CD14-positive monocyte (primary cell): ENCODE measurements around the gene EEF1AKMT1. TPM values are rescaled to one million over a fixed set of nuclear protein-coding genes. Genes with fewer than 3 reads are reported as not detected.

Source experiments
- DNase-seq, 3 donors: peaks; one replicate each; pipeline ENCODE4 v3.0.0-alpha.2; 2011 to 2022
- H2AFZ ChIP-seq: 2 replicates; pipeline ENCODE4 v1.6.0; 2012; ENCODE audit warnings: mild to moderate bottlenecking, low read depth, low read length, inconsistent platforms; ENCODE audit not compliant: insufficient read depth, poor library complexity, severe bottlenecking
- H3K27ac ChIP-seq, 2 donors: 1 replicate in 1 of 2; 2 replicates in 1 of 2; pipeline ENCODE4 v1.5.1; 2012 to 2013; ENCODE audit warnings: low read length in 2 of 2, control low read depth in 1 of 2, inconsistent platforms in 1 of 2, low read depth in 1 of 2, mild to moderate bottlenecking in 1 of 2
- H3K27me3 ChIP-seq, 2 donors: one replicate each; pipeline versions ENCODE4 v1.6.0 to v1.6.1; 2011 to 2013; ENCODE audit warnings: low read length in 2 of 2; ENCODE audit not compliant: control insufficient read depth in 2 of 2, insufficient read depth in 2 of 2
- H3K36me3 ChIP-seq, 2 donors: replicated peaks in 1 of 2; 1 replicate in 1 of 2; 2 replicates in 1 of 2; pipeline versions ENCODE4 v1.5.1 to v1.6.1; 2012 to 2013; ENCODE audit warnings: low read length in 2 of 2, control low read depth in 1 of 2, inconsistent platforms in 1 of 2, mild to moderate bottlenecking in 1 of 2; ENCODE audit not compliant: insufficient read depth in 2 of 2, control insufficient read depth in 1 of 2
- H3K4me1 ChIP-seq, 2 donors: 1 replicate in 1 of 2; 2 replicates in 1 of 2; pipeline versions ENCODE4 v1.5.1 to v1.6.1; 2012 to 2013; ENCODE audit warnings: low read length in 2 of 2, control low read depth in 1 of 2, inconsistent platforms in 1 of 2, mild to moderate bottlenecking in 1 of 2, moderate library complexity in 1 of 2; ENCODE audit not compliant: insufficient read depth in 2 of 2, control insufficient read depth in 1 of 2
- H3K4me2 ChIP-seq: replicated peaks from 2 replicates; pipeline ENCODE3; 2012; ENCODE audit warnings: low read length, moderate library complexity, mild to moderate bottlenecking; ENCODE audit not compliant: poor library complexity, severe bottlenecking; ENCODE audit errors: extremely low read depth
- H3K4me3 ChIP-seq, 3 experiments: fragments of 200-600 bp in 1 of 3; sonication (generic) in 1 of 3; replicated peaks in 1 of 3; 1 replicate in 2 of 3; 2 replicates in 1 of 3; pipeline ENCODE4 v1.5.1; 2011 to 2013; ENCODE audit warnings: low read length in 3 of 3, mild to moderate bottlenecking in 3 of 3, control low read depth in 2 of 3, low read depth in 2 of 3, inconsistent platforms in 1 of 3, moderate library complexity in 1 of 3
- H3K79me2 ChIP-seq: 2 replicates; pipeline ENCODE4 v1.6.0; 2012; ENCODE audit warnings: mild to moderate bottlenecking, control low read depth, inconsistent platforms, low read length, moderate library complexity; ENCODE audit not compliant: insufficient read depth
- H3K9ac ChIP-seq: 2 replicates; pipeline ENCODE4 v1.6.0; 2017; ENCODE audit warnings: low read length, mild to moderate bottlenecking; ENCODE audit not compliant: insufficient read depth, poor library complexity, severe bottlenecking
- H3K9me3 ChIP-seq, 2 donors: replicated peaks in 1 of 2; 1 replicate in 1 of 2; 2 replicates in 1 of 2; pipeline versions ENCODE4 v1.5.1 to v1.6.1; 2012 to 2013; ENCODE audit warnings: low read length in 2 of 2, control low read depth in 1 of 2; ENCODE audit not compliant: control insufficient read depth in 1 of 2, insufficient read depth in 1 of 2
- H4K20me1 ChIP-seq: 2 replicates; pipeline ENCODE4 v1.6.0; 2012; ENCODE audit warnings: mild to moderate bottlenecking, low read length, control low read depth, moderate library complexity; ENCODE audit not compliant: insufficient read depth
- H3K27ac Mint-ChIP-seq, 7 donors: one replicate each; pipeline ENCODE4 v1.8.0; 2020; ENCODE audit warnings: mild to moderate bottlenecking in 7 of 7, mixed read lengths in 7 of 7, moderate library complexity in 6 of 7, inconsistent platforms in 2 of 7
- H3K27me3 Mint-ChIP-seq, 3 donors: one replicate each; pipeline ENCODE4 v1.8.0; 2021 to 2022; ENCODE audit warnings: low read depth in 3 of 3, mild to moderate bottlenecking in 3 of 3, mixed read lengths in 3 of 3, moderate library complexity in 3 of 3, inconsistent platforms in 1 of 3
- H3K36me3 Mint-ChIP-seq, 2 donors: one replicate each; pipeline ENCODE4 v1.8.0; 2020; ENCODE audit warnings: mixed read lengths in 2 of 2, inconsistent platforms in 1 of 2, mild to moderate bottlenecking in 1 of 2
- H3K4me1 Mint-ChIP-seq: one replicate; pipeline ENCODE4 v1.8.0; 2020; ENCODE audit warnings: mild to moderate bottlenecking, mixed read lengths
- H3K4me3 Mint-ChIP-seq, 2 donors: one replicate each; pipeline ENCODE4 v1.8.0; 2020; ENCODE audit warnings: mild to moderate bottlenecking in 2 of 2, mixed read lengths in 2 of 2, moderate library complexity in 1 of 2
- H3K9me3 Mint-ChIP-seq, 7 donors: one replicate each; pipeline ENCODE4 v1.8.0; 2020 to 2022; ENCODE audit warnings: mixed read lengths in 7 of 7, mild to moderate bottlenecking in 6 of 7, moderate library complexity in 6 of 7, inconsistent platforms in 2 of 7
- WGBS: methylation state at CpG from one replicate; pipeline ENCODE4 v1.1.5; 2013; ENCODE audit warnings: missing lambda C conversion rate; ENCODE audit not compliant: insufficient coverage; 5-methylcytosine and 5-hydroxymethylcytosine counted together
- intact Hi-C, 2 donors: fragments of 100-400 bp; cut with micrococcal nuclease; formaldehyde crosslinking; loops; one replicate each; pipeline versions ENCODE4 v1.15.0 to v1.15.1; 2023
- polyA minus RNA-seq: library from RNA; depleted of rRNA, polyadenylated mRNA; stranded (reverse); fragments of >200 nt; gene quantifications from 2 replicates; pipeline ENCODE4 v1.2.3, GENCODE V29; 2012
- polyA plus RNA-seq, 3 donors: library from polyadenylated mRNA; depleted of rRNA in 1 of 3; unstranded in 2 of 3; stranded (reverse) in 1 of 3; fragments of 300-500 nt in 2 of 3; fragments of >200 nt in 1 of 3; fragmentation: Illumina TruSeq in 2 of 3; gene quantifications; 1 replicate in 2 of 3; 2 replicates in 1 of 3; pipeline ENCODE4 v1.2.3, GENCODE V29; 2012 to 2021
- total RNA-seq, 12 experiments: library from RNA in 1 of 12; stranded (reverse) in 1 of 12; fragments of 120-200 nt in 1 of 12; gene quantifications; one replicate each; pipeline ENCODE4 v1.2.4 and lab custom pipeline; 2013 to 2026; ENCODE audit warnings: mixed read lengths in 6 of 12, inconsistent platforms in 1 of 12
- TF ChIP-seq, protein P1 (sequence below): fragments of 200-600 bp; IDR thresholded peaks from one replicate; pipeline ENCODE4 v1.8.0; 2022; ENCODE audit warnings: antibody characterized with exemption, mild to moderate bottlenecking

EEF1AKMT1 gene, protein sequence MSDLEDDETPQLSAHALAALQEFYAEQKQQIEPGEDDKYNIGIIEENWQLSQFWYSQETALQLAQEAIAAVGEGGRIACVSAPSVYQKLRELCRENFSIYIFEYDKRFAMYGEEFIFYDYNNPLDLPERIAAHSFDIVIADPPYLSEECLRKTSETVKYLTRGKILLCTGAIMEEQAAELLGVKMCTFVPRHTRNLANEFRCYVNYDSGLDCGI
- 3.8 TPM for total RNA-seq (2013)
- polyA plus RNA-seq = 1 to 10 TPM; 1.7 to 4.2 (median 4.2) TPM
- 0.28 and 1.9 TPM in 2 replicates for polyA minus RNA-seq
- 0.25 to 2.0 (median 0.87) reads per million in 11 experiments for total RNA-seq (lab: John Stamatoyannopoulos, UW)

- Histone ChIP-seq H3K27ac (peak within 1 kb of the TSS; percentile 74 to 81), H4K20me1 (no peaks in the 10 kb centered on the region), H3K27me3 (no peaks in the 10 kb centered on the region), H3K9ac (peak within 1 kb of the TSS; percentile 79), H3K4me1 (peaks cover 15 to 17% of the 10 kb centered on the region in 2 donors), H3K36me3 (peaks cover 0 to 14% of the 10 kb centered on the region in 2 donors), H2AFZ (peak within 1 kb of the TSS; percentile 93), H3K9me3 (peaks cover 8 to 9% of the 10 kb centered on the region in 2 donors), H3K79me2 (peaks cover 12% of the 10 kb centered on the region), H3K4me2 (peak within 1 kb of the TSS; percentile 92), H3K4me3 (peak within 1 kb of the TSS; percentile 78 to 85 (median 84))
- Mint-ChIP-seq H3K27ac (peak within 1 kb of the TSS; percentile 87 to 98 (median 95)), H3K4me3 (peak within 1 kb of the TSS; percentile 97), H3K36me3 (peaks cover 17 to 21% of the 10 kb centered on the region in 2 donors), H3K9me3 (peaks cover 2 to 21% (median 11%) of the 10 kb centered on the region in 7 donors), H3K27me3 (peaks cover 0 to 5% (median 0%) of the 10 kb centered on the region in 3 donors), H3K4me1 (peaks cover 11% of the 10 kb centered on the region)
- TF ChIP-seq, protein P1, sequence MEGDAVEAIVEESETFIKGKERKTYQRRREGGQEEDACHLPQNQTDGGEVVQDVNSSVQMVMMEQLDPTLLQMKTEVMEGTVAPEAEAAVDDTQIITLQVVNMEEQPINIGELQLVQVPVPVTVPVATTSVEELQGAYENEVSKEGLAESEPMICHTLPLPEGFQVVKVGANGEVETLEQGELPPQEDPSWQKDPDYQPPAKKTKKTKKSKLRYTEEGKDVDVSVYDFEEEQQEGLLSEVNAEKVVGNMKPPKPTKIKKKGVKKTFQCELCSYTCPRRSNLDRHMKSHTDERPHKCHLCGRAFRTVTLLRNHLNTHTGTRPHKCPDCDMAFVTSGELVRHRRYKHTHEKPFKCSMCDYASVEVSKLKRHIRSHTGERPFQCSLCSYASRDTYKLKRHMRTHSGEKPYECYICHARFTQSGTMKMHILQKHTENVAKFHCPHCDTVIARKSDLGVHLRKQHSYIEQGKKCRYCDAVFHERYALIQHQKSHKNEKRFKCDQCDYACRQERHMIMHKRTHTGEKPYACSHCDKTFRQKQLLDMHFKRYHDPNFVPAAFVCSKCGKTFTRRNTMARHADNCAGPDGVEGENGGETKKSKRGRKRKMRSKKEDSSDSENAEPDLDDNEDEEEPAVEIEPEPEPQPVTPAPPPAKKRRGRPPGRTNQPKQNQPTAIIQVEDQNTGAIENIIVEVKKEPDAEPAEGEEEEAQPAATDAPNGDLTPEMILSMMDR = no peak
- intact Hi-C loops = loop anchor here in 1 of 2 donors (5.0 kb wide), 1 partner anchor 829 kb away; the partner anchor contains the start of gene MICU2
- peak; percentile 90 to 92 (median 91) for DNase-seq
- under 1% methylated on average over 67 of the region's 72 CpGs for WGBS
These were observed at the start of gene EEF1AKMT1 for GRCh38 chr13:20773194-20774080. Gene EEF1AKMT1, minus strand, starts transcription at chr13:20773961. Its CDS starts 16,363 bp downstream, at chr13:20757598.

- WGBS = no CpG with 5 or more reads among the region's 1 CpG
- Mint-ChIP-seq H3K36me3 (peaks cover 27 to 33% of the 10 kb centered on the region in 2 donors), H3K27ac (peak overlapping the region in 1 of 7 donors; percentile 25), H3K27me3 (no peaks in the 10 kb centered on the region), H3K4me1 (no peaks in the 10 kb centered on the region), H3K9me3 (no peaks in the 10 kb centered on the region), H3K4me3 (no peak overlapping the region)
- no peak overlapping the region for H3K27ac ChIP-seq
- H3K9ac ChIP-seq = no peak overlapping the region
- no peak overlapping the region for H3K4me2 ChIP-seq
- H3K36me3 ChIP-seq = peaks cover 22 to 37% of the 10 kb centered on the region in 2 donors
- no peaks in the 10 kb centered on the region for H3K27me3 ChIP-seq
- H3K79me2 ChIP-seq = no peaks in the 10 kb centered on the region
- H3K4me1 ChIP-seq = no peaks in the 10 kb centered on the region
- H3K4me3 ChIP-seq = no peak overlapping the region
- DNase-seq = no peak
- no peak overlapping the region for H2AFZ ChIP-seq
- intact Hi-C loops = no loop called here
- H4K20me1 ChIP-seq = no peaks in the 10 kb centered on the region
- H3K9me3 ChIP-seq = no peaks in the 10 kb centered on the region
- TF ChIP-seq, protein P1 = no peak
These were observed 49.3 kb upstream of the EEF1AKMT1 start for GRCh38 chr13:20823071-20823470.
